Measurements from ENCODE around the gene SERINC2.
"Not testable (repeated sequence)": the region's sequence is repeated elsewhere in the genome, so short reads cannot be mapped to it uniquely, and the experiment has no call there.

SERINC2 gene

DNA sequence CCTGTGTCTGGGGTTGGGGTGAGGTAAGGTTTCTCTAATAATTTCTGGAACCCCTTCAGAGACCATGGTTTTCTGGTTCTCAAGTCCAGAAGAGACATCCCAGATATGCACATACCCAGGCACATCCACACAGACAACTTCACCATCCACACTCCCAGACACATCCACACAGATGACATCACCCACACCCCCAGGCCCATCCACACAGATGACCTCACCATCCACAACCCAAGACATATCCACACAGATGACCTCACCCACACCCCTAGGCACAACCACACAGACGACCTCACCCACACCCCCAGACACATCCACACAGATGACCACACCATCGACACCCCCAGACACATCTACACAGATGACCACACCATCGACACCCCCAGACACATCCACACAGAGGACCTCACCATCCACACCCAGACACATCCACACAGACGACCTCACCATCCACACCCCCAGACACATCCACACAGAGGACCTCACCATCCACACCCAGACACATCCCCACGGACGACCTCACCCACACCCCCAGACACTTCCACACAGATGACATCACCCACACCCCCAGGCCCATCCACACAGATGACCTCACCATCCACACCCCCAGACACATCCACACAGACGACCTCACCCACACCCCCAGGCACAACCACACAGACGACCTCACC lies 26.3 kb upstream of the SERINC2 start:
- not testable (repeated sequence) for DNase-seq

DNA sequence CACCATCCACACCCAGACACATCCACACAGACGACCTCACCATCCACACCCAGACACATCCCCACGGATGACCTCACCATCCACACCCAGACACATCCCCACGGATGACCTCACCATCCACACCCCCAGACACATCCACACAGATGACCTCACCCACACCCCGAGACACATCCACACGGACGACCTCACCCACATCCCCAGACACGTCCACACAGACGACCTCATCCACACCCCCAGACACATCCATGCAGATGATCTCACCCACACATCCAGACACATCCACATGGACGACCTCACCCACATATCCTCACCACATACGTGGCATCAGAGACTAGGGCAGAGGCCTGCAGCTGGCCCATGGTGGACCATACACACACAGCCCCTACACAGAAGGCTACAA lies 25.4 kb upstream of the SERINC2 start:
- no peak for DNase-seq

DNA sequence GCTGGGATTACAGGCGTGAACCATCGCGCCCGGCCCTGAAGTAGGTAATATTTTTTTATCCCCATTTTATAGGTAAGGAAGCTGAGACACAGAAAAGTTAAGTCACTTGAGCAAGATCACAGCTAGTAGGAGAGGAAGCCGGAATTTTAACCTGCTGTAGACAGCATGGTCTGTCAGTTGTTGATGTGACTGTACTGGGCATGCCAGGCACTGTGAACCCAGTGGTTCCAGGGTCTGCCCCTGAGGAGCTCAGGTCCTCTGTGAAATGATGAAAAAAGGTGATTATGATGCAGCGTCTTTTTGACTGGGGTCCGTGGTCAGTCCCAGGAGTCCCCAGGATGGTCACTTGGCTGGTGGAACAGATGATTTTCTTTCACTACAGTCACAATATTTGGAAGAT lies 23.4 kb upstream of the SERINC2 start:
- no peak for DNase-seq

DNA sequence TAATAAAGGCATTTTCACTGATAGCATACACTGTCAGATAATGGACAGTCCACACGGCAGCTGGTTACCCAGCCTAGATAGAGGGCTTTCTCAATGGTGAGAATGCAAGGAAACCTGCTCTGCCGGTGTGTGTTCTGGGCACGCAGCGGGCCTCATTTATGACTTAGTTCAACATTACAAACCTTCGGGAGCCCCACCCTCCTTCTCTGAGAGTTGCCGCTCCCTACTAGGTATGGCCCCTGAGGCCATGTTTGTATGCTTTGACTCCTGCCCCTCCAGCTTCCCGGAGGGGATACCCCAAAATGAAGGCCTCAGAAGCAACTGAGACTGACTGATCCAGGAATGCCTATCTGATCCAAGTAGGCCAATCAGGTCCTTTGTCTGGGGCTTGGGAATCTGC lies 22.9 kb upstream of the SERINC2 start:
- no peak for DNase-seq

DNA sequence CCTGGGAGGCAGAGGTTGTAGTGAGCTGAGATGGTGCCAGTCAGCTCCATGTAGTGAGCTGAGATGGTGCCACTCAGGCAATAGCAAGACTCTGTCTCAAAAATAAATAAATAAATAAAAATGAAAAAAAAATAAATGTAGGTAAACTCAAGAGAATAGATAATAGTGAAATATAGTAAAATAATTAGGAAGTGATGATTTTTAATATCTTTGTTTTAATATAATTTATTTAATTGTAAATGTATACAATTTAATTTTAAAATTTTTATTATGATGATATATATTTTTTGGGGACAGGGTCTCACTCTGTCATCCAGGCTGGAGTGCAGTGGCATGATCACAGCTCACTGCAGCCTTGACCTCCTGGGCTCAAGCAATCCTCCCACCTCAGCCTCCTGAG lies 19.6 kb upstream of the SERINC2 start:
- DNase-seq, result no peak

DNA sequence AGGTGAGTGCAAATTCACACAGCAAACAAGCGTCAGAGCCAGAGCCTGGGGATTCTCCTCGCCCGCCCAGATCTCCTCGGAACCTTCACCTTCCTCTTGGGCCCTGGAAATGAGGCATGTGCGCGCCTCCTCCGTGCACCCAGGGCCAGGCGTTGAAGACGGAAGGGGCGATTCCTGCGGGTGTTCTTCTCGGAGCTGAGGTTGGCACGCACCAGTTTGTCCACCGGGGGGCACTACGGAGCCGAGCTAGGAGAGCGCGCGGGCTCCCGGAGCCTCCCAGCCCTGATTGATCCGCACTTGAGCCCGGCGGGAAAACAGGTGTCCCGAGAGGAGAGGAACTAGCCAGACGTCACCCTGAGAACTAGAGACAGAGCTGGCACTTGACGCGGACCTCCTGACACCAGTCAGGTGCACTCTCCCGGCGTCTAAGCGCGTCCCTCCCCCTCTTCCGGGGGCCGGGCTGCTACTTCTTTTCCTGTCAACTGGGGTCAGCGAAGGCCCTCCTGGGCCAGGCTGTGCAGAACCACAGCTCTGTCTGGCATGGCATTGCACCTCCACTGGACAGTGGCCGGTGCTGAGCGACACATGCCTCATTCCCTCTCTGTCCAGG lies 18.3 kb upstream of the SERINC2 start:
- DNase-seq, result peak; percentile 91

DNA sequence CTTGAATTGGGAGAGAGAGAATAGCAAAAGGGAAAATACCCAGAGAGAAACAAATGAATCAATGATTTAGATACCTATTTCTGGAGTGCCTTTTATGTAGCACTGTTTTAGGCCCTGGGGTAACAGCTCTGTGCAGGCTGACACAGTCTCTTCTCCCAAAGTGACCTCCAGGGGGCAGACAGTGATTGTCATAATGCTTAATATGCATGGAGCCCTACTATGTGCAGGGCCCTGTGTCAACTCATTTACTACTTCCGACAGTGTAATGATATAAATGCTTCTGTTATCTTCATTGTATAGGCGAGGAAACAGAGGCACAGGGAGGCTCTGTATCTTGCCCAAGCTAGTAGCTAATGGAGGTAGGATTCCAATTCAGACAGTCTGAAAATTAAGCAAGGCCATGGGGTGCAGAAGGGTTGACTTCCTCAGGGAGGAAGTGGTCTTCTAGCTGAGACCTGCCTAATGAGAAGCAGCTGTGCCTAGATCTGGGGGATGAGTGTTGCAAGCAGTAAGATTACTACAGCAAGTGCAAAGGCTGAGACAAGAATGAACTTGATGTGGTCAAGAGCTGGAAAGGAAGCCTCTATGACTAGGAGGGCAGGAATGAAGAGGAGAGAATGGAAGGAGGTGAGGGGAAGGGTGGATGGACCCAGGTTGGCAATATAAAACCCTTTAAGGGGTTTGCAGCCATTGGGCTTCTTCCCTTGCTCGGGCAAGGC lies 16.2 kb upstream of the SERINC2 start:
- no peak for DNase-seq

DNA sequence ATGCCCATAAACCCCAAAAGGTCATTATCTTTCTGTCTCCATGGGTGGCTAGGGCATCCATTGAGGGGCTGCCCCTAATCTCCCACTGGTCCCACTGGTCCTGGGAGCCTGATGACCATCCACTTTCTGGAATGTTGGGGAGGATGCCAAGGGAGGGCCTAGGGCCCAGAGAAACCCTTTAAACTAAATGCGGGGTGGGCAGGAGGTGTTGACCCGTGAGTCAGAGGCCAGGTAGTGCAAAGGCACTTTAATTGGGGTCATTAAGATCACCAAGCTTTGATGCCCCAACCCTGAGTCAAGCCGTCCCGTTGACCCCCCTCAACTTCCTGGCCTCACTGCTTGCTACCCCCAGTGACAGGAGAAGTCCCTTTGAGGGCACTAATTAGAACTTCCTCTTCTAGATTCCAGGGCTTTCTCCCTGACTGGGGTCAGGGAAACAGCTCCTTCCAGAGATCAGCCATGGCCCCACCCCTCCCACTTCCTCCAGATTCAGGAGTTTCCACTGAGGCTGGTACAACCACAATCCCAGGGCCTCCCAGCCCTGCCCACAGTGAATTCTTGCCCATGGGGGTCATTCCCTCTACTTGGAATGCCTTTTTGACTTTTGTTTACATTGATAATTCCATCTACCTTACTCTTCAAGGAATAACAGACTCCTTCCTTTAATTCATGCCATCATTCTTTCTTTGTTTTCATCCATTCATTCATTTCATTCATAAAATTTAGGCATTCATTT lies 15.5 kb upstream of the SERINC2 start:
- no peak for DNase-seq

DNA sequence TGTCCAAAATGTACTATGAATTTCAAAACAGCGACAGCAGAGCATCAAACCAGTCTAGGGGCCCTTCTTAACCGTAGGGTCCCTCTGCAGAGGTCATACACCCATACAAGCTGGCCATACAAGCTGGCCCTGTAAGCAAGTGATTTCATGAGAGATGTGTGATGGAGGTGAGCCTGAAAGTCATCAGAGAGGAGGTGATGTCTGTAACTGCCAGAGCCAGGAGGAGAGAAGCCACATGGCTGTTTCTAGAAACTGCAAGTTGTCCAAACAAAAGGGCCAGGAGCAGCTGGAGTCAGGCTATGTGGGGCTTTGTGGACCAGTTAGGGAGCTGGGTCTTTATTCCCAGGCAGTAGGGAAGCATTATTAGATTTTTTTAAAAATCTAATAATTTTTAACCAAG lies 14.8 kb upstream of the SERINC2 start:
- no peak for DNase-seq

DNA sequence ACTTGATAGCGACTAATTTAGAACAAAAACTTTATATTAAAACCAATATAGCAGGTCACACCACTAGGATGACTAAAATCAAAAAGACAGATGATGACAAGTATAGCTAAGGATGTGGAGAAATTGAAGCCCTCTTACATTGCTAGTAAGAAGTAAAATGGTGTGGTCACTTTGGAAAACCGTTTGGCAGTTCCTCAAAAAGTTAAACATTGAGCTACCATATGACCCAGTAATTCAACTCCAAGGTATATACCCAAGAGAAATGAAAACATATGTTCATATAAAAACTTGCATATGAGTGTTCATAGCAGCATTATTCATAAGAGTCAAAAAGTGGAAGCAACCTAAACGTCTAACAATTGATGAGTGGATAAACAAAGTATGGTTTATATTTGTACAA lies 13.0 kb upstream of the SERINC2 start:
- DNase-seq, result no peak

DNA sequence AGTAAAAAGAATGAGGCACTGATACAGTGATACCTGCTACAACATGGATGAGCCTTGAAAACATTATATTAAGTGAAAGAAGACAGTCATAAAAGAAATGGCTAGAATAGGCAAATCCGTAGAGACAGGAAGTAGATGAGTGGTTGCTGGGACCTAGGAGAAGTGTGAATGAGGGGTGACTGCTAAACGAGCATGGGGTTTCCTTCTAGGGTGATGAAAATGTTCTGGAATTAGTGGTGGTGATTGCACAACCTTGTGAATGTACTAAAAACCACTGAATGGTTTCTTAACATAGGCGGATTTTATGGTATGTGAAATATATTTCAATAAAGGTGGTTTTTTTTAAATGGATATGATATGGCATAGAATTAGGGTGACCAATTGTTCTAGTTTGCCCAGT lies 12.6 kb upstream of the SERINC2 start:
- DNase-seq, result no peak

DNA sequence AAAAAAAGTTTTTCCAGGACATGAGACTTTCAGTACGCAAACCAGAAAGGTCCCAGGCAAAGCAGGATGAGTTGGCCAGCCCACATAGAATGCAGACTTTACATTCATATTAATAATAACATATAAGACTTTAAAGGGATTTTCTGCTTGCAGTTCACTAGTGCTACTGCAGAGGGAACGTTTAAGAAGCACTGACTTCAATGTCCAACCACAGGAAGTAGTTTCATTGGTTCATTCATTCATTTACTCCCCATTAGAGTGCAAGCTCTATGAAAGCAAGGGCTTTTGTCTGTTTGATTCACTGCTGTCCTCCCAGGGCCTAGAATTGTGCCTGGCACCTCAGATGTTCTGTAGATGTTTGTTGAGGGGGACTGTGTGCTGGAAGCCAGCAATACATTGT lies 11.8 kb upstream of the SERINC2 start:
- no peak for DNase-seq

DNA sequence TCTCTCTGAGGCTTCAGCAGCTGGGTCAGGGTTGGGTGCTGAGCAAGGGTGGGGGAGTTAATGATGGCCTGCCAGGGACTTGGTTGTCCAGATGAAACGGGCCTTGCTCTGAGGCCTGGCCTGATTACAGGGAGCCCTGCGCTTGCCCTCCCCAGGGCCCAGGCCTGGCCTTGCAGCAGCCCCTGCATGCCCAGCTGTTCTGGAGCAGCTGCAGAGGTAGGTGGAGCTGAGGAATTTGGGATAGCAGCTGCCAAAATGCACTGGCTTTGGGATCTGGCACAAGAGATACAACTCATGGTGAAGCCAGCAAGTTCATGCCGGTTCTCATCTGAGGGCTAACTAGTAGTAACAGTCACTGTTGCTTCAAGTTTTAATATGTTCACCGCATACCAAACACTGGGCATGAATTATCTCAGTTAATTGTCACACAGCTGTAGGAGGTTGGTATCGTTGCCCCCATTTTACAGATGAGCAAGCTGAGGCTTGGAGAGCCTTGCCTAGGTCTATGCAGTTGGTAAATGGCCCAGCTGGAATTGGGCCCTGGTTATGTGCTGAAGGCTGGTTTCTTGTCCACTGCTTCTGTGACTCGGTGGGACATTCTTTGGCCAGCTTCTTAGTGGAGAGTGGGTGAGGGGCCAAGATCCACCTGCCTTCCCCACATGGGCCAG lies 7.3 kb upstream of the SERINC2 start:
- no peak for DNase-seq

DNA sequence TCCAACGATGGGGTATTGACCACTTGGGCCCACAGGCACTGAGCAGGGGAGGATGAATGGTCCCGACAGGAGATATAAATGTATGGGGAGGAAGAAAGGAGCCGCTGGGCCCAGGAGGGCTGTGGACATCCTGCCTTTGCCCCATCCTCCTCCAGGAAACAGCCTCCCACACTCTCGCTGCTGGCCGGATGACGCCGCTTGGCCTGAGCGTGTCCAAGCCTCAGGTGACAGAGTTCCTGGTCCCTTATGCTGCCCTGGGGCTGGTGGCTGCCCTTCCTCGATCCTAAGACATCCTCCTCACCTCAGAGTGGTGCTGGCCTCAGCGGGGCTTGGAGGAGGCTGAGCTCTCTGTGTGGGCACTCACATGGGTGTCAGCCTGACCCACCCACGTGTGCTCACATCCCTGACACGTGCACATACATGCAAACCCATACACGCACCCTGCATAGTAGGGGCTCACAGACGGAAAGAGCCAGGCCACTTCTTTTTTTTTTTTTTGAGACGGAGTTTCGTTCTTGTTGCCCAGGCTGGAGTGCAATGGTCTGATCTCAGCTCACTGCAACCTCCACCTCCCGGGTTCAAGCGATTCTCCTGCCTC lies 5.9 kb upstream of the SERINC2 start:
- no peak for DNase-seq

DNA sequence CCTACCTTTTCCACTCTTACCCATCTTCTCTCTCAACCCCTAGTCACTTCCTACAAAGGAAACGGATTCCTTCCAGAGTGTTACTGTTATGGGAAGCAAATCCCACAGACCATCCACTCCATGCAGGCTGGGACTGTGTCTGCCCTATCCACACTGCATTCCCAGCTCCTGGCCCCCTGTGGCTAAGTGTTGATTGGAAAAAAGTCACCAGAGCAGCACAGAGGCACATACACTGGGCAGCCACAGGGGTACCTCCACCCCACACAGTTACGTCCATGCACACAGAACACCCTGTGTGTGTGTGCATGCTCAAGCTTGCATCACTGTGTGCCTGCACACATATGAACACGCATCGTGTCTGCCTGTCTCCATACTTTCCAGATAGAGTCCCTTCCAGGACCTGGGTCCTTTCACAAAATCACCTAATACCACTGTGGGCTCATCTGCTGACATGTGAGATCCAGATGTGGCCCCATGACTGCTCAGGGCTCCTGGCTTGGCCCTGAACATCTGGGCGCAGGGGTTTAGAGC lies 4.2 kb upstream of the SERINC2 start:
- DNase-seq, result no peak

DNA sequence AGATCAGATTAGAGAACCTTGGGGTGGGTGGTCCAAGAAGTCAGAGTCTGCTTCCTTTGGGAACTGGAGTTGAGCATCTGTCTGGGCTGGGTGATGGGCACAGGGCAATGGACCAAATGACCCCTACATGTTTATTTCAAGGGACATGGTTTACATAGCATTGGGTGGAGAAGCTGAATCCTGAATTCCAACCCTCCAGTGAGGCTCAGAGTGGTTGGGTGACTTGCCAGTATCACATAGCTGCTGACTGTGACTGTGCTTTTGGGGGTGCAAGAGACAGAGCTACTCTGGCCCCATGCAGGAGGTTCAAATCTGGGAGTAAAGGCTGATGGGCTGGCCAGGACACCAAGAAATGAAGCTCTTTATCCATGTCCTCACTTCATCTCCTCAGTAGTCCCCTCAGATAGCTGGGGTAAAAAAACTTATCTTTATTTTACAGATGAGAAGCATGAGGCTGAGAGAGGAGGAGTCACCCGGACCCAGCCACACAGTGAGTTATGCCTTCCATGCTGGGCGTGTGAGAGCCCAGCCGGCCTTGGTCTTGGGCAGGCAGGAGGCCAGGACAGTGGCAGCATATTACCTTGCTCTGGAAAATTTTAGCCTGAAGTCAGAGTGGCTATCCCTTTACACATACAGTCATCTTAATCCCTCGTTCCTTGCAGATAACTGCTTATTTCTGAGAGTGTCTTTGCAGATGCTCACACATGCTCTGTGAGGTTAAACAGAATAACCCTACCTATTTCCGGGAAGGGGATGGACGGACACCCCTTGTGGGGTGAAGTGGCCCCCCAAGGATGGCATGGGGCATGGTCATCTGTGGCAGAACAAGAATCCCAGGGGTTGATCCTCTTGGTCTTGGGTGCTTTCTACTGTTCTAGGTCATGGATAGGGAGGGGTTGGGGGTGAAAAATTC lies 2.8 kb upstream of the SERINC2 start:
- DNase-seq, result no peak

DNA sequence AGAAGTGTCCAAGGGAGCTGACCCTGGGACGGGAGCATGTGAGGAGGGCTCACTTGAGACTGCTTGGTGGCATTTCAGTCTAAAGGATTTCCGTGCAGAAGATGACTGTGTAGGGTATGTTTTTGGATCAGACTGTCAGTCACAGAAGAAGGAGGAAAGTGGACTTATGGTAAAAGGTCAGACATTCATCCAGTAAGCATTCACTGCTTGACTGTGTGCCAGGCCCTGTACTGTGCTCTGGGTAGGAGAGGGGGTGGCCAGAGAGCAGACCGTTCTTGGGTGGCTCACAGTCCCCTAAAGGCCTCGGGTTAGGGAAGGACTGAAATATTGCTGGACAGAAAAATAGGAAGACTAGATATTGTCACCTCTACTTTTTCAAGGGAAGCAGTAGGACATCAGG lies 2.1 kb upstream of the SERINC2 start:
- no peak for DNase-seq

DNA sequence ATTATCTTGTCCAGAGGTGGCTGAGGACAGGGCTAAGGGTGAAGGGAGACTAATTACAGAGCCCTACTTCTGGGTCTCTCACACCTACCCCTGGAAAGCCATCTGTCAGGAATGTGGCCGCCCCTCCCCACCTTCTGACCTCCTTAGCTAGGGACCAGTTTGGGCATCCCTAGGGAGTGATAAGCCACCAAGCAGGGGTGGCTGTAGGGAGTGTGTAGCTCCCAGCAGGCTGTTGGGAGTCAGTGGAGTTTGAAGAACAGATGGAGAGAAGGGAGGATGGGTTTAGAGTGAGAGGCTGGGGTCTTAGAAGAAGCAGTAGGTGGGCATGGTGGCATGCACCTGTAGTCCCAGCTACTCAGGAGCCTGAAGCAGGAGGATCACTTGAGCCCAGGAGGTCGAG lies 808 bp upstream of the SERINC2 start:
- peak; percentile 78 for DNase-seq

DNA sequence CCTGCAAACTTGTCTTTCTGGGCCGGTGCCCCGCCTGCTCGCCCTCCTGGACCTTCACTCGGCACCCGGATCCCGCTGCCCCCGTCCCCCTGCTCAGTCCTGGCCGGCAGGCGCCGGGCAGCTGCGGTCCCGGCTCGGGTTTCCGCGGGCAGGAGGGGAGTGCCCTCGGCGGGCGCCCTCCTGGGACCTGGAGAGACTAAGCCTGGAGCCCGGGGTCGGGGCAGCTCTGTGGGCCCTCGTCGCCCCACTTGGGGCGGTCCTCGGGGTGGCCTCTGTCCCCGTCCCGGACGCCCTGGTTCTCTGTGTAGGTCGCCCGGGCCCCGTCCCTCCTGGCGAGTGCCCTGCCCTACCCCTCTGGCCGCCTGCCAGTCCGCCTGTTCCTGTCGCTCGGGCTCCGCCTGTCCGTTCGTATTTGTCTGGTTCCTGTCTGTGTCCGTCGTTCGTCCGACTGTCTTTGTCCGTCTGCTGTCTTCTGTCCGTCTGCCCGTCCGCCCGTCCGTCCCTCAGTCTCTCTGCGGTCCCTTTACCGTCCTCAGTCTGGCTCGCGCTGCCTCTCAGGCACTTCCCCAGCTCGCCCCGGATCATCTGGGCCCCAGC lies 490 bp downstream of the SERINC2 start:
- peak; percentile 51 for DNase-seq

DNA sequence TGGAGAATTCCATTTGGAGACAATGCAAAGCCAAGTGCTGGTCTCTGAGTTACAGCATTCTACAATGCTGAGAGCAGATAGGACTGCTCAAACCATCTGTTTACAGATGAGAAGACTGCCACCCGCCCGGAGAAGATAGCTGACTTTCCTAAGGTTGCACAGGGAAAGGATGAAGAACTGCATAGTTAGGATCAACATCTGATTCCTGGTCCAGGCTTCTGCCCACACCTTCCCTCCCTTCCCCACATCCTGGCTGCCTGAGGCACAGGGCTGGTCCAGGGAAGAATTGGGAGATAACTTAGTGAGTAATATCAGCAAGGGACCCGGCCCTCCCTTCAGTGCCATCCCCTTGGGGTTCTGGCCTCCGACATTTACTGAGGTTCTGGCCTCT lies 2.0 kb downstream of the SERINC2 start:
- DNase-seq, result no peak

DNA sequence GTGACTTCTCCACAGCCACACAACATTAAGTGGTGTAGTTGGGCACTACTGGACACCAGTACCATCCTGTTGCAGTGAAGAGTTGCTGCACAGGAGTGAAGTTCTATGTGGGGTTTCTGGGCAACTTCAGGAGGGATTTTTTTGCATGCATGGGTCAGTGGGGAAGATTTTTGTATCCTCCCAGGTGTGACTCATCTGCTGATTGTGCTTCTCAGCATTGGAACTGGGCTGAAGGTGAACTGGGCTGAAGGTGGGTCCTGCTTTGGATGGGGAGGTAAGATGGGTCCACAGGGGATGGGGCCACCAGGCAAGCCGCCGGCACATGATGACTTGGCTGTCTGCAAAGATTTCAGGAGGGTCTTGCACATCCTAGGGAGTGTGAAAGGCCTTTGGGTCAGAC lies 2.6 kb downstream of the SERINC2 start:
- DNase-seq, result no peak
